Psoas muscle (tissue), 8 donors: ENCODE results near the gene BNIP5. TPM values are rescaled to one million over a fixed set of nuclear protein-coding genes. Genes with fewer than 3 reads are reported as not detected.

Source experiments
- ATAC-seq, 4 donors: fragments of 200-7000 bp; cut with Tn5 transposase; one replicate each; pipeline ENCODE4 v1.9.1; 2020; ENCODE audit warnings: moderate library complexity in 3 of 4, mild to moderate bottlenecking in 2 of 4
- DNase-seq, 2 donors: peaks; one replicate each; pipeline ENCODE4 v3.0.0-alpha.2; 2020
- H3K27ac ChIP-seq: fragments of 200-600 bp; one replicate; pipeline ENCODE4 v1.8.0; 2022
- H3K27me3 ChIP-seq, 3 donors: fragments of 200-600 bp in 1 of 3; one replicate each; pipeline versions ENCODE4 v1.6.1 to v1.8.0; 2013 to 2022; ENCODE audit warnings: low read length in 2 of 3, mild to moderate bottlenecking in 2 of 3, moderate library complexity in 1 of 3; ENCODE audit not compliant: insufficient read depth in 3 of 3
- H3K36me3 ChIP-seq, 2 donors: fragments of 200-600 bp in 1 of 2; one replicate each; pipeline versions ENCODE4 v1.6.1 to v1.8.0; 2013 to 2022; ENCODE audit warnings: low read depth in 1 of 2, mild to moderate bottlenecking in 1 of 2, moderate library complexity in 1 of 2; ENCODE audit not compliant: insufficient read depth in 1 of 2
- H3K4me1 ChIP-seq: fragments of 200-600 bp; one replicate; pipeline ENCODE4 v1.8.0; 2022
- H3K4me3 ChIP-seq: fragments of 200-600 bp; one replicate; pipeline ENCODE4 v1.8.0; 2022; ENCODE audit warnings: mild to moderate bottlenecking
- H3K9me3 ChIP-seq: fragments of 200-600 bp; one replicate; pipeline ENCODE4 v1.8.0; 2022
- WGBS, 3 donors: extraction: QIAGEN DNeasy Blood & Tissue Kit; methylation state at CpG; one replicate each; pipeline versions ENCODE4 v1.1.6 to v1.1.7; 2013; 5-methylcytosine and 5-hydroxymethylcytosine counted together
- intact Hi-C, 2 donors: fragments of 100-400 bp; cut with DNase I; formaldehyde crosslinking; loops; one replicate each; pipeline versions ENCODE4 v1.11.0 to v1.14.2; 2022
- polyA plus RNA-seq, 3 donors: library from polyadenylated mRNA; stranded (reverse); fragments of 200-250 nt; gene quantifications; one replicate each; pipeline ENCODE4 v1.2.3, GENCODE V29; 2013
- total RNA-seq, 4 donors: library from RNA; stranded (reverse); fragmentation: NEBNext Ultra II Directional in 2 of 4; extraction: Animal tissue kit (Norgen Biotek cat#: 25700) in 2 of 4; gene quantifications; one replicate each; pipeline versions ENCODE4 v1.2.1 to v1.2.4, GENCODE V29; 2021 to 2023
- TF ChIP-seq, protein P1 (sequence below): fragments of 200-600 bp; IDR thresholded peaks from one replicate; pipeline ENCODE4 v1.8.0; 2022; ENCODE audit warnings: antibody characterized with exemption
- donor health status: healthy with polysubstance abuse.
- donor health status: DM: no; HTN: no; CAD: no; lungs with moderate emphysema.
- donor health status: Bipolar disorder and iron deficiency.
- donor health status: healthy.
- donor health status: DM: yes; HTN: yes; CAD: no.
- donor health status: DM: no; HTN: no; CAD: no.
- donor health status: DM: no; HTN: no; CAD: no.
- donor health status: DM: yes; HTN: yes; CAD: no.

The BNIP5 gene
- total and polyA plus RNA-seq, 7 donors: 0.01 TPM; not detected in 6

DNA sequence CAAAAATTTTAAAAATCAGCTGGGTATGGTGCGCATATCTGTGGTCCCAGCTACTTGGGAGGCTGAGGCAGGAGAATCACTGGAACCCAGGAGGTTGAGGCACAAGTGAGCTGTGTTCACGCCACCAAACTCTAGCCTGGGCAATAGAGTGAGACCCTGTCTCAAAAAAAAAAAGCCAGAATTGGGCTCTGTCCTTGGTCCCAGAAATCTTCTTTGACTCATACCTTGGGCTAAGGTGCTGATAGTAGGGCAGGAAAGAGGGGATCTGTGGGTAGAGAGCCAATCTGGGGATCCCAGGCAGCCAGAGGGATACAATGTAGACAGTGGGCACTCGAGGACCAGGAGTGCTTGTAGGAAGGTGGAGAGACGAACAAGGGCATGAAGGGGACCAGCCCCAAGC lies 37.5 kb upstream of the BNIP5 start:
- no peak overlapping the region for H3K27ac ChIP-seq
- H3K4me1 ChIP-seq: peaks cover 1% of the 10 kb centered on the region
- no peaks in the 10 kb centered on the region for H3K36me3 ChIP-seq
- TF ChIP-seq, protein P1, sequence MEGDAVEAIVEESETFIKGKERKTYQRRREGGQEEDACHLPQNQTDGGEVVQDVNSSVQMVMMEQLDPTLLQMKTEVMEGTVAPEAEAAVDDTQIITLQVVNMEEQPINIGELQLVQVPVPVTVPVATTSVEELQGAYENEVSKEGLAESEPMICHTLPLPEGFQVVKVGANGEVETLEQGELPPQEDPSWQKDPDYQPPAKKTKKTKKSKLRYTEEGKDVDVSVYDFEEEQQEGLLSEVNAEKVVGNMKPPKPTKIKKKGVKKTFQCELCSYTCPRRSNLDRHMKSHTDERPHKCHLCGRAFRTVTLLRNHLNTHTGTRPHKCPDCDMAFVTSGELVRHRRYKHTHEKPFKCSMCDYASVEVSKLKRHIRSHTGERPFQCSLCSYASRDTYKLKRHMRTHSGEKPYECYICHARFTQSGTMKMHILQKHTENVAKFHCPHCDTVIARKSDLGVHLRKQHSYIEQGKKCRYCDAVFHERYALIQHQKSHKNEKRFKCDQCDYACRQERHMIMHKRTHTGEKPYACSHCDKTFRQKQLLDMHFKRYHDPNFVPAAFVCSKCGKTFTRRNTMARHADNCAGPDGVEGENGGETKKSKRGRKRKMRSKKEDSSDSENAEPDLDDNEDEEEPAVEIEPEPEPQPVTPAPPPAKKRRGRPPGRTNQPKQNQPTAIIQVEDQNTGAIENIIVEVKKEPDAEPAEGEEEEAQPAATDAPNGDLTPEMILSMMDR: no peak
- H3K9me3 ChIP-seq: no peaks in the 10 kb centered on the region
- 82 to 91% (median 85%) methylated on average over 4 of the region's 4 CpGs for WGBS, 3 donors
- ATAC-seq (no peak), DNase-seq (no peak)
- intact Hi-C loops: no loop called here
- H3K4me3 ChIP-seq: no peak overlapping the region
- H3K27me3 ChIP-seq: no peaks in the 10 kb centered on the region

DNA sequence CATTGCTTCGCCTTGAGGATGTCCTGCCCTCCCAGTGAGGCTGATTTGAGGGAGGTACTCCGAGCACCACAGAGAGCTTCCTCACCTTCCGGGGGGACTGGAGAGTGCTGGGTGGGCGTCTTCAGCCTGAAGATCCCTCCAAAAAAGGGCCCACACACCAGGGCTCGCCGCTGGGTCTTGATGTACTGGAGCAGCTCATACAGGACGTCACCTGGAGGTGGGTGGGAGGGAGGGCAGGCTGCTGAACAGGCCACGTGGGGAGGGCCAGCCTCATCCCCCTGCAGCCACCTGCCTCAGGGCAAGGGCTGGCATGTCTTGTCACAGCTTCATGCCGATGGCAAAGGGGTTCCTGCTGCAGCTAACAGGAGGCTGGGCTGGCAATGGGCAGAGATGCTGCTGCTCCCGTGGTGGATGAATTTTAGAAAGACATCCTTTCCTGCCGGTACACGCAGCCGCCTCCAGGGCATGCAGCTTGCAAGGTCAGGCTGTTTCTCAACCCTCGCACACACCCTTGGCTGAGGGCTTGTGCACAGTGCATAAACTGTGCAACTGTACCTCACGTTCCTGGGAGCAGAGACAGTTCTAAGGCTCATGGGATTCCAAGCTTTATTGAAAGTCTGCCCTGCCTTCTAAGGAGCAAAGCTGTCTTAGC lies 36.8 kb upstream of the BNIP5 start:
- DNase-seq: no peak
- no peak overlapping the region for H3K4me3 ChIP-seq
- no peaks in the 10 kb centered on the region for H3K27me3 ChIP-seq
- H3K27ac ChIP-seq: no peak overlapping the region
- peaks cover 4% of the 10 kb centered on the region for H3K4me1 ChIP-seq
- TF ChIP-seq, protein P1: no peak
- 51 to 56% (median 55%) methylated on average over 13 to 15 of the region's 15 CpGs for WGBS, 3 donors
- no peaks in the 10 kb centered on the region for H3K9me3 ChIP-seq
- no peaks in the 10 kb centered on the region for H3K36me3 ChIP-seq
- intact Hi-C loops: no loop called here
- no peak for ATAC-seq

DNA sequence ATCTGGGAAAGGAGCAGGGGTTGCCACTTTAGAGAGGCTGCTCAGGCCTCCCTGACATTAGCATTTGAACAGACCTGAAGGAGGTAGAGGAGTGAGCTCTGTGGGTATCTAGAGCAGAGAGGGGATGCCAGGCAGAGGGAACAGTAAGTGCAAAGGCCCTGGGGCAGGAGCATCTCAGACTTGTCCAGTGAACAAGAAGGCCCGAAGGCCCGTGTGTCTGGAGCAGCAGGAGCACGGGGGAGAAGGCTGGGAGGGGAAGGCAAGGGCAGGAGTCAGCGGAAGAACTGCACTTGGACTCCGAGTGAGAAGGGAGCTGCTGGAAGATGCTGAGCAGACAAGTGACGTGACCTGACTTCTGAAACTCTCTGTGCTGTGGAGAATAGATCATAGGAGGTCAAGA lies 35.4 kb upstream of the BNIP5 start:
- TF ChIP-seq, protein P1: no peak
- H3K4me3 ChIP-seq: no peak overlapping the region
- no peak for DNase-seq
- H3K9me3 ChIP-seq: no peaks in the 10 kb centered on the region
- no peak overlapping the region for H3K27ac ChIP-seq
- intact Hi-C loops: no loop called here
- 89 to 91% (median 89%) methylated on average over 6 of the region's 6 CpGs for WGBS, 3 donors
- no peaks in the 10 kb centered on the region for H3K36me3 ChIP-seq
- no peak for ATAC-seq
- peaks cover 8% of the 10 kb centered on the region for H3K4me1 ChIP-seq
- H3K27me3 ChIP-seq: no peaks in the 10 kb centered on the region

DNA sequence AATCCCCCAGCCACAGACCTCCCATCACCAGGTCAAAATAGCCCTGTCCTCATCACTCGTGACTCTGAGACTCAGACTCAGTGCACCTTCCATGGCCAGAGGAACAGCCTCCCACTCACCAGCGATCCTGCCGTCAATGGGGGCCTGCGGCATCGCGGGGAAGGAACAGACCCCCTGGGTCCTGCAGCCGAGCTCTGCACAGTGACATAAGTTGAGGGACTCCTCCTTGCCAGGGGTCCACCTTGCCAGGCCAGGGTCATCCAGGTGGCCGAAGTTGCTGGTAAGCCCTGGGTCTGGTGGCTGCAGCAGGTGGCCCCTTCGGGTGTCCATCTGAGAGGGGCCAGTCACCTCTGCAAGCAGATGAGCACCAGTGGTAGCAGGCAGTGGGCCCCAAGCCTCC lies 34.5 kb upstream of the BNIP5 start:
- no peak for DNase-seq
- H3K36me3 ChIP-seq: no peaks in the 10 kb centered on the region
- ATAC-seq: no peak
- H3K4me1 ChIP-seq: peaks cover 8% of the 10 kb centered on the region
- H3K4me3 ChIP-seq: no peak overlapping the region
- H3K9me3 ChIP-seq: no peaks in the 10 kb centered on the region
- intact Hi-C loops: no loop called here
- TF ChIP-seq, protein P1: no peak
- 92 to 96% (median 93%) methylated on average over 9 of the region's 9 CpGs for WGBS, 3 donors
- H3K27me3 ChIP-seq: no peaks in the 10 kb centered on the region
- H3K27ac ChIP-seq: no peak overlapping the region

DNA sequence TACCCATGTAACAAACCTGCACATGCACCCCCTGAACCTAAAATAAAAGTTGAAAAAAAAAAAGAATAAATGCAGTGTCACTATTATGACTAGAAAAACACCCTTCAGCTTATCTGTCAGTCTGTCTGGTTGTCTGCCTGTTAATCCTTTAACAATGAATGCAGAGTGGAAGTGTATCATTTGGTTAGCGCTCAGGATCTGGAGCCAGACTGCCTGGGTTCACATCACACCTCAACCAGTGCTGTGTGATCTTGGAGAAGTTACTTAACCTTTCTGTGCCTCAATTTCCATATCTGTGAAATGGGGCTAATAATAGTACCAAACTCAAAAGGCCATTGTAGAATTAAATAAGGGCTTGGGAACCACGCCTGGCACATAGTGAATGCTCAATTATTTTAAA lies 34.0 kb upstream of the BNIP5 start:
- no peak overlapping the region for H3K27ac ChIP-seq
- intact Hi-C loops: no loop called here

More for the DNA sequence above, 34.0 kb upstream of the BNIP5 start:
- Histone ChIP-seq H3K4me3 (no peak overlapping the region), H3K27me3 (no peaks in the 10 kb centered on the region), H3K36me3 (no peaks in the 10 kb centered on the region), H3K4me1 (peaks cover 8% of the 10 kb centered on the region), H3K9me3 (no peaks in the 10 kb centered on the region)
- TF ChIP-seq, protein P1: no peak
- ATAC-seq (no peak), DNase-seq (no peak)
- 98 to 100% (median 98%) methylated on average over 2 of the region's 2 CpGs for WGBS, 3 donors
